ENCODE measurements around the gene GNAQ.
A peak's percentile ranks its signal among the peaks of the same experiment; 100 is the strongest.

GNAQ gene

DNA sequence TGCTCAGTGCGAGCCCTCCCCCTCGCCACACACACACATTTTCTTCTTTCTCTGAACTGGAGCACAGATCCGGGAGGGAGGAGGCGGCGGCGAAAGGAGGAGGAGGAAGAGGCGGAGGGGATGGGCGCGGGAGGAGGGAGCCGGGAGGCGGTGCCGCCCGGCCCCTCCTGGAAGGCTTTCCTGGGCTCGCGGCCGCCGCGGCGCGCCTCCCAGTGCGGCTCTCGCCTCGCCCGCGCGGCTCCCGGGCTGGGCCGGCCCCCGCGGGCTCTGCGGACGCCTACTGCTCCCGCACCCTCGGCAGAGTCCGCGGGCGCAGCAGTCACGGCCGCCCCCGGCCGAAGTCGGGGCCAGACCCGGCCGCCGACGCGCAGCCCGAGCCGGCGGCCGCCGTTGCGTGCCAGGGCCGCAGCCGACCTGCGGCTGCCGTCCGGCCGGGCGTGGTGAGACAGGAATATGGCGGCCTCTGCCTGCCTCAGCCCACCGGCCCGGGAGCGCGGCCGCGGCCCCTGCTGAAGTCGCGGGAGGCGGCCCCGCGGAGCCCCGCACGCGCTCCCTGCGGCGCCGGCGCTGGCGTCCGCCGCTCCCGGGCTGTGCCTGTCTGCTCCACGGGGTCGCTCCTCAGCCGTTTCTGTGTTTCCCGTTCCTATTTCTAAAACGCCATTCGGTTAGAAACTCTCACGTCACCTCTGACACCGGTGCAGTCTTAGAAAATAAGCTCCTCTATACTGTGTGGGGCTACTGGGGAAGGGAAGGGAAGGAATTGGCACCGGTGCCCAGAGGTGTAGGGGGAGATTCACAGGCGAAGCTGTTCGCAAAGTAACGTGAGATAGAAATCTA lies 500 bp upstream of the GNAQ start:
- DNase-seq (ENCODE audit: low spot score): peak; percentile 77

DNA sequence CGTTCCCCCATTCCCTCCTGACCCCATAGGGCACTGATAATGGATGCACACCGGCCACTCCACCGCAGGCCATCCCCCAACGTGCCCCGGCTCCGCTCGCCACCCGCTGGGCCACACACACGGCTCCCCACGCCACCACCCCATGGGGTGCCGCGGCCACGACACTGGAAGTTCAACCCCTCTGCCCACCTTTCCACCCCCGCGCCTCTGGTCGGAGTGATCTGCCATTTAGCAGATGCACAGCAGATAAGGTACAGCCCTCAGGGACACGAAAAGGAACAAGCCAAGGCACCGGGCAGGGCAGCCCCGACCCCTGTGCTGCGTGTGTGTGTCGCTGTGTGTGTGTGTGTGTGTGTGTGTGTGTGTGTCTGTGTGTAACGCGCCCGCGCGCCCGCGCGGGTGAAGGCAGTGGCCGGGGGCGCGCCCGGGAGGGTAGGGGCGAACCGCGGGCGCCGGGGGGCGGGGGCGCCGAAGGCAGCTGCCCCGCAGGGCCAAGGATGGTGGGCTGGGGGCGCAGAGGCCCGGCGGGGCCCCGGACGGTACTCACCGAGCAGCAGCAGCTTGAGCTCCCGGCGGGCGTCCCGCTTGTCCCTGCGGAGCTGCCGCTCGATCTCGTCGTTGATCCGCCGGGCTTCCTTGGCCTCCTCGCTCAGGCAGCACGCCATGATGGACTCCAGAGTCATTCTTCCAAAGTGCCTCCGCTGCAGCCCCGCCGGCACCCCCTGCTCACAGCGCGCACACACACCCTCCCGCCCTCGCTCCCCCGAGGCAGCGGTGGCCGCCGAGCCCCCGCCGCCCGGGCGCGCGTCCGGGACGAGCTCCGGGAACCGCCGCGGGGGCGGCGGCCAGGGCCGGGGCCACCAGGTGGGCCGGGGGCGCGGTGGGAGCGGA lies 813 bp downstream of the GNAQ start:
- DNase-seq (ENCODE audit: low spot score): no peak

GRCh38 chr9:78030296-78030552 lies 1.4 kb downstream of the GNAQ start:
- no peak for DNase-seq (ENCODE audit: low spot score)

DNA sequence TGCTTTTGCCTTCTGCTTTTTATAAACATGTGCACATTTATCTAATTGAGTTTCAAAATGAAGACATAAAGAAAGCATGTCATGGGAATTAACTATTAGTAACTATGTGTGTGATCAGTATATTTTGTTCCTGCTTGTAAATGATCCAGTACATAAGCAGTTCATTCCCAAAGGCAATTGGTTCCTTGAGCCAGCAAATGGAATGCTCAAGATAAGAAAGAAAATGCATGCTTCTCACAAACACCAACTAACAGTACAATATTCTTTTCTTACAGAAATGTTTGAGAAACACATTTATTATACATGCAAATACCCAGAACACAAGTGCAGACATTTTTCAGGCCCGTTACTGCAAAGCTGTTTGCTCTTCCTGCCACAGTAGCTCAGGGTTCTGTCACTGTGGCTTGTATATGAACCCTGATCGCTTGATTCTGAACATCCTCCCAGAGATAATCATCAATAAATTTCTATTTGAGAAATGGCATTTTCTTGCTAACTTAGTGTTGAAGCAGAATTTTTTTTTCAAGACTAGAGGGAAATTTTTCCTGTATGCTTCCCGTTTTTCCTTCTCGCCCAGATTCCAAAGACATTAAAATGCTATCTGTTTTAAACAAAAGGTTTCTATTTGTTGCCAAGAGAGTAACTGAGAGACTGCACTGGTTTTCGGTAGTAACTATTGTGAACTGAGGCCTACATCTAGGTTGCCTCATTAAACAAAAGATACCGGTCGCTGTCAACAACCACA lies 1.9 kb downstream of the GNAQ start:
- no peak for DNase-seq (ENCODE audit: low spot score)

GRCh38 chr9:78028926-78029325 lies 2.7 kb downstream of the GNAQ start:
- DNase-seq (ENCODE audit: low spot score): no peak

GRCh38 chr9:78026947-78027346 lies 4.7 kb downstream of the GNAQ start:
- no peak for DNase-seq (ENCODE audit: low spot score)

GRCh38 chr9:78026416-78026815 lies 5.2 kb downstream of the GNAQ start:
- DNase-seq (ENCODE audit: low spot score): no peak

DNA sequence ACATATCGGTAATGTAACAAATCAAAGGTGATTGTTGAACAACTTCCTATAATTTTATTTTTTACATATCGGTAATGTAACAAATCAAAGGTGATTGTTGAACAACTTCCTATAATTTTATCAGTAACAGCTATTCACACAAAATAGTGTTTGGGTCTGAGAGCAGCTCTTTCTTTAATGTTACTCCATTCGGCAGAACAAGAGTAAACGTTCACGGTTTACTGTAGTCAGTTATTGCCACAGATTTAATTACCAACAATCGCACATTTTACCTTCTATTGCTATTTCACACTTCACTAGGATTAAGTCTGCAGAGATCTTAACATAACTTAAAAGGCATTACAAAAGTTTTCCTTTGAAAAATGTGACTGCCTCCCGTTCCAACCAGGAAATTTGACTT lies 6.4 kb downstream of the GNAQ start:
- no peak for DNase-seq (ENCODE audit: low spot score)

DNA sequence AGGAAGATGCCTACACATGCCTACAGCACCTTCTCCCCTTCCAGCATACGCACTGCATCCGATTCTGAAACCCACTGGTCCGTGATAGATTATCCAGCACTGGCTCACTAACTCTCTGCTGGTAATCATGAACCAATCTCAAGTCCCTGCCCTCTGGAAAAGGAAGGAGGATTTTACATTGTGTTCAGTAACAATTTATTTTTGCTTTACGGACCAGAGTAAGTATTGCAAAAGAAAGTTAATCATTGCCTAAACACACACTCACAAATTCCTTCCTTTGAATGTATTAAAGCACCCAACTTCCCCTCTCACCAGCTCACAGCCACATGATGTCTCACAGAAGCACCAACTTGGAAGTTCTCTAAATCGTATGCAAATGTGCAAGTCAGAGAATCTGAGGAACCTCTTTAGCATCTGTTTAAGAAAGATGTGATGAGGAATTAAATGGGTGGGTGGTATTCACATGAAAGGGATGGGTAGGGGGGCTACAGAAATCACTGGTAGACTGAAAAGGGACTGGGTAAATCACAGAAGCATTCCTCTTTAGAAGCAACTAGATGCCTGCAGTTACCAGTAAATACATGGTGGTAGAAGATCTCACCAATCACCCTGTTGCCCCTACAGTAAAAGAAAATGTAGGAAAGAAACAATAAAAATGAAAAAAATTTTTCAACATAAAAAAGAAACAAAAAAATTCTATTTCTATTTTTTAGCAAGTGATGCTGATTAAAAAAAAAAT lies 8.4 kb downstream of the GNAQ start:
- no peak for DNase-seq (ENCODE audit: low spot score)

DNA sequence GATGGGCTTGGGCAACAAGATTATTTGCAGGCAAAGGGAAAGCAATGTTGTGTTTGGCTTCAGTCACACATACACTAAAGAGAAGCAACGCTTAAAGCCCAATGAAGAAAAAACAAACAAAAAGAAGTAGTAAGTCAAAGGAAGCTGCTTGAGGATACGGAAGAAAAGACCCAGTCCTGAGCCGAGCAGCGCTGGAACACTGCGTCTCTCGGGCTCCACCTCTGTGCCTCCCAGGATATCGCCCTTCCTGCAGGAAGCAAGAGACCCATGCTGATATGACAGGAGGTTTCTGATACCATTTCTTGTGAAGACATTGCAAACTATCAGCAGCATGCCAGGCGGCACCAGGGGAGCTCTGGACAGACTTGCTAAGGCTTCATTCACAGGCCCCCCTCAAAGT lies 9.9 kb downstream of the GNAQ start:
- DNase-seq (ENCODE audit: low spot score): no peak

DNA sequence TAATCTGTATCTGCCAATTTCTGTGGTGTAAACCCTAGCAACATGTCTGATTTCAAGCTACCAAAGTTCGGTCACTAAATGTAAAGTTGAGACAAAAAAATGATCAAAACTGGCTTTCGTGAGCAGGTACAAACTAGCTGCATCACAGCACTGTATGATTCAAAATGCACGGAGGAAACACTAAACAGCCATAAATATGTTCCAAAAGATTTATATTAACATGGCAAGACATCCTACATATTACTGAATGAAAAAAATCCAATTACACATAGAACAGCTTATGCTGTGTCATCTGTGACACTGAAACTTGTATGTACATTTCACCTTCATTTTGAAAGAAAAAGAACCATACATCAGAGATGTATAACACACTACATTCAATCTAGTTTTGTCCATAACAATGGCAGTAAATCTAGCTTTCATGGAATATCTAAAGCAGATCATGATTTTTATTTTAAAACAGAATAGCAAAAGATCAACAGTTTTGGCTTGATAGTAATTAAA lies 14.4 kb downstream of the GNAQ start:
- DNase-seq (ENCODE audit: low spot score): no peak

- DNase-seq (ENCODE audit: low spot score): no peak
Measured at GRCh38 chr9:78015241-78015640, 16.4 kb downstream of the GNAQ start.

- DNase-seq (ENCODE audit: low spot score): no peak
Measured at GRCh38 chr9:78014776-78015175, 16.8 kb downstream of the GNAQ start.

DNA sequence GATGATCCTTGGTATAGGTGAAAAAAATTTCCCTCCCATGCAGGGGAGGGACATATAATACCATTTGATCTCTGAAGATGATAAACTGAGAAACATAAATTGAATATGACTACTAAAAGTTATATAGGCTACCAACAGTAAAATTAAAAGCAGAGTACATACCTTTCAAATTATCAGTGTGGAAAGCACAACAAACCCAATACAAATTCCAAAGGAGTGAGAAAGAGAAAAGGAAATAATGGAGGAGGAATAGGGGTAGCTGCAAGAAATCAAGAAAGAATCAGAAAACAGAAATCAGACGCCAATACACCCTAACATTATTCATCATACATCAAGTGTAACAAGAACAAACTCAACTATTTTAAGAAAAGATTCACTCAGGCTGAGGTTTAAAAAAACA lies 17.7 kb downstream of the GNAQ start:
- DNase-seq (ENCODE audit: low spot score): no peak

DNA sequence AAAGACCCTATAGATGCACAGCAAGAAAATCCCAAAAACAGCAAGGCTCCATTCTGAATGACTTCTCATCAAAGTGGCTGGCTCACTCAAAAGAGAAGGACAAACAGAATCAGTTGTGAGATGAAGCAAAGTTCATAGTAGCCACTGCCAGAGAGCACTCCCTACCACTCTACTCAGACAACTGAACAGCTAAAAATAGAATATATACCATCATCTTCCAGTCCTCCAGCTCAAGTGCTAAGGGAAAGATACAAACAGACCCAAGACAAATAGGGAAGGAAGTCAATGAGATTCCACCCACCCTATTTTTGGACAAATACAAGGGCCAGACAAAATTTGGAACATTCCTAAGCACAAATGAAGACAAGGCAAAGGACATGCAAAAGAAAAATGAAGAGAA lies 20.6 kb downstream of the GNAQ start:
- DNase-seq (ENCODE audit: low spot score): no peak

DNA sequence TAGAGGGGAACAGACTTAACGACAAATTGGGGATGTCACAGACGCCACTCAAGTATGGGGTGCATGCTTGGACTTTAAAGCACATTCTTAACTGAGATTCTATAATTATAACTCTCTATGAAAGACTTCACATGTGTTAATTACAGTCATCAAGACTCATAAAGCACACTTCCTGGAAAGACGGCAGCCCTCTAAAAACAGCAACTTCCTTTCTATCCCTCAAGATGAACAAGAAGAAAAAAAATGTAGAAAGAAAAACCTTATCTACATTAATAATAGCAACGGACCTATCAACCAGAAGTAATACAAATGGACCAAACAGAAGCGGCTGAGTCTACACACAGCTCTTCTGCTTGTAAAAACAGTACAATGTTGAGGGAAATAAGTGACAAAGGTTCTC lies 21.2 kb downstream of the GNAQ start:
- DNase-seq (ENCODE audit: low spot score): no peak

DNA sequence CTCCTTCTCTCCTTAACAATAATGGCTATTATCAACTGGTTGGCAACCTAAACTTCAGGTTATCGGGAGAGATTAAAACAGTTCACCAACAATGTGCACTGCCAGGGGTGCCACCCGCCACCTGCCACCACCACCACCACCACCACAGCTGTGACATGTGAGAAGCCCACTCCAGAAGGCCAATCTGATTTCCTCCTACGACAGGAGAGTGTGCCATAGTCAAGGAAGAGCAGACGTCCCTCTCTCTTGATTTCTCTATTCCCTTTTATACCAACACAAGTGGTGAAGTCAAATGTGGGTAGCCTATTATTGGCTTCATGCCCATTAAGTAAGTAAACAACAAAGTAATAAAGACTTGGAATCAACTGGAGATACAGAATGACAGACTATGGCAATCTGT lies 22.4 kb downstream of the GNAQ start:
- DNase-seq (ENCODE audit: low spot score): no peak

DNA sequence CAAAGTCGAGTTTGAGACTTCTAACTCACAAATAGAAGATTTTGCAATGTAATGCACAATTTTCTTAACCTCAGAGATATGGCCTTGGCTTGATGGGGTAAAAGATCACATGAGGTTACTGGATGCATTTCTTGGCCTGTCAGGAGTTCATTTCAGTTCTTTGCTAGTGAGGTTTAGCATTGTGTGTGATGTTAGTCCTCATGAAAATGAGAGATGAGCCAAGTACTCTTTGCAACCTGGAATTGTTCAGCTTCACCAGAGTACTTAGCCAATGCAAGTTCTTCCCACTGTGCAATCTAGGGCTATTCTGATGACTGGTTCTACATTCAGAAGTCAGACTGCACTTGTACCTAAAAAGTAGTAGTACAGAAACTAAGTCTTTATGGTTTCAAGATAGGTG lies 24.9 kb downstream of the GNAQ start:
- no peak for DNase-seq (ENCODE audit: low spot score)

- DNase-seq (ENCODE audit: low spot score): no peak
Measured at GRCh38 chr9:78005231-78006002, 26.2 kb downstream of the GNAQ start.

- no peak for DNase-seq (ENCODE audit: low spot score)
Measured at GRCh38 chr9:78004478-78005229, 27.0 kb downstream of the GNAQ start.
